GM21390 (cell line): Measurements from ENCODE around the gene ARMH1.

Source experiments
- ATAC-seq: cut with Tn5 transposase; IDR thresholded peaks from one replicate; pipeline ENCODE4 v1.9.1; 2021; ENCODE audit not compliant: unreplicated experiment

Gene ARMH1

DNA sequence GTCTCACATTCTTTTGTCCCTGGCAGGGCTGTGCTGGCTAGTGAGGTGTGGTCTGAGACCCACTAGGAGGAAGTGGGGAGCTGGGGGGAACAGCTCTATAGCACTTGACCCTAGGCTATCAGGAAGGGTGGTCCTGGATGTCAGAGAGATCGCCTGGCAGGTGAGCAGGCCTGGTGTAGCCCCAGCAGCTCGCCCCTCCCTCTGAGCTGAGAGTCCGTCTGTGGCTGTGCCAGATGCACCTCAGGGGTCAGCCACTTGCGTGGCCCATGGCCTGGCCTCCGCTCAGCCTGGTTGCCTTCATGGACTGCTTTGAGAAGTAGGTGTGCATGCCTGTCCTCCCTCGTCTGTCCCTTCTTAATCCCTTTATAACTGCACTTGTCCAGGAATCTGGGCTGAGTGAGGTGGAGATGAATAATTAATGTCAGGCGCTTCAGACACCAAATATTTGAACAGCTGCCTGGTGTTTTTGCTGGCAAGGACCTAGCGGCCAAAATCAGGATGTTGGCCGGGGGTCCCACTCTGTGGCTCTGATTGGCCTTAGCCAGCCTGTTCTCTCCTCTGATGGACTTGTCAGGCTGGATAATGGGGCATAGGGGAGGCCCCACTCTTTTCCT, 30.7 kb upstream of the ARMH1 start:
- ATAC-seq = no peak

DNA sequence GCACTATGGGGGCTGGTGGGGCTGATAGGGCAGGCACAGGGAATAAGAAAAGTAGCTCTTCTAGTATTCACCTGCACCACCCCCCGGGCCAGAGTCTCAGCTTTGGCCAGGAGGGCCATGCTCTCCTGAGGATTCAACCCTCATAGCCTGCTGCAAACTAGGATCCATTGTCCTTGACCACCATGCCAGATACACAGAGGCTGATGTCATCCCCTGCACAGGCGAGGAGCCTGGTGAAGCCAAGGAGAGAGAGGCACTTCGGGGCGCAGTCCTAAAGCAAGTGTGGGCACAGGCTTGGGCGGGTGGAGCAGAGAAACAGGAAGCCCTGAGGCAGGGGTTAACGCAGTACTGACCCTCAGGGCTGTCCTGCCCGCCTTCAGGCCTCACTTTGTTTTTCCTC, 29.7 kb upstream of the ARMH1 start:
- ATAC-seq = no peak

- ATAC-seq = no peak
Observed at GRCh38 chr1:44645476-44646244, 28.9 kb upstream of the ARMH1 start.

DNA sequence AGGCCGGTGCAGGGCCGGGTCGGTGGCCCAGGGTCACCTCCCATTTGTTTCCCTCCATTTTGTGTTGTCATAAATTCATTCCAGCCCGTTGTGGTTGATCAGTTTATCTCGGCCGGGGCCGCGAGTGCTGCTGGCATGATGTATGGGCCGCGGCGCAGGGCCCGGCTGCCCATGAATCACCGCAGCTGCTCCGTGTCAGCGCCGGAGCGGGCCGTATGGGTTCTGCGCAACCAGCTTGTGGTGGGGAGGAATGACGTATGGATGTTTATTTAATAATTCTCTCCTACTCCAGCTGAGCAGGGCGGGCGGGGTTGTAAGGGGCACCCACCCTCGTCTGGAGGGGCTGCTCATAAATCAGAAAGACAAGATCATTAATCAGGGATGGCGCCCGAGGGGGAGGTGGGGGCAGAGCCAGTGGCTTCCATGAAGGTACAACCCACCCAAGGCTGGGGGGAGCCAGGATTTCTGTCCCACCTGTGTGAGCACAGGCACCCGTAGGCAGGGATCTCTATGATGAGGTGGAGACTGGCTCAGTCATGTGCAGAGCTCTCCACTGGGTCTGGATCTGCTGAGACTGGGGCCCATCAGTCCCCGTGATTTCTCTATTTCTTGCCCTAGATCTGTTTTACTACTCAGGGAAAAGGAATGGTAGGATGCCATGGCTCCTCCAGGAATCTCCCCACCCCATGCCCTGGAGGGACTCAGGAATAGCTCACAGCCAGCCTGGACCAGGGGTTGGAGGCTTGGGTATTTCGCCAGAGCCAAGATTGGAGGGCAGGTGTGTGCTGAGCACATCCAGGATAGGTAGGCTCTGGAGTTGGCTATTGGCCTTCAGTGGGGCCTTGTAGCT, 28.0 kb upstream of the ARMH1 start:
- no peak for ATAC-seq

DNA sequence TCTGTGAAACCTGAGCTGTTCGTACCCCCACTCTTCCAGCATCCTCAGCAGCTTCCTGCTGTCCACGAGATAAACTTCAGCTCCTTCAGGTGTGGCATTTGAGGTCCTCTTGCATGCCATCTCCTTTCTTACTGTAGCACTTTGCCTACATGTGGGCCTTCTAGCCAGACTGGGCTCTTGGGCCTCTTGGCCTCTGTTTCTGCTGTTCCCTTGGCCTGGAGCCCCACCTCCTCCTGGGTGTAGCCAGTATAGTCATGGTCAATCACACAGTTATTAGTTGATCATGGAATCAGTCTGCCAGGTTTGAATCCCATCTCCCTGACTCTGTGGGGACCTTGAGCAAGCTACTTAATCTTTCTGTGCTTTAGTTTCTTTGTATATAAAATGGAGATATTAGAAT, 26.6 kb upstream of the ARMH1 start:
- no peak for ATAC-seq

- ATAC-seq = no peak
Observed at GRCh38 chr1:44648529-44649250, 25.8 kb upstream of the ARMH1 start.

DNA sequence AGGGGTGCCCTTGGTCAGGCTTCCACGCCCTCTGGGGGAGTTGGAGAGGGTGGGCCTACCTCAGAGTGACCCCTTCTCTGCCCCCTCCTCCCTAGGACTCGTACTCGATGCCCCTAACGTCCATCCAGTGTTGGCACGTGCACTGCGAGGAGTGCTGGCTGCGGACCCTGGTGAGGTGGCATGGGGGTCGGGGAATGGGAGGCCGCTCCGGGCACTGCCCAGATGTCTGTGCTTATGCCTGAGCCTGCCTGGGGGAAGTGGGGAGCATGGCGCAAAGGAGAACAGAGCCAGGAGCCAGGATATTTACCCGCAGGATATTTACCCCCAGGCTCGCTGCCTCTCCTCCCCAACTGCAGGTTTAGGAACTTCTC, 24.7 kb upstream of the ARMH1 start:
- no peak for ATAC-seq

- ATAC-seq = no peak
Observed at GRCh38 chr1:44650159-44650831, 24.2 kb upstream of the ARMH1 start.

DNA sequence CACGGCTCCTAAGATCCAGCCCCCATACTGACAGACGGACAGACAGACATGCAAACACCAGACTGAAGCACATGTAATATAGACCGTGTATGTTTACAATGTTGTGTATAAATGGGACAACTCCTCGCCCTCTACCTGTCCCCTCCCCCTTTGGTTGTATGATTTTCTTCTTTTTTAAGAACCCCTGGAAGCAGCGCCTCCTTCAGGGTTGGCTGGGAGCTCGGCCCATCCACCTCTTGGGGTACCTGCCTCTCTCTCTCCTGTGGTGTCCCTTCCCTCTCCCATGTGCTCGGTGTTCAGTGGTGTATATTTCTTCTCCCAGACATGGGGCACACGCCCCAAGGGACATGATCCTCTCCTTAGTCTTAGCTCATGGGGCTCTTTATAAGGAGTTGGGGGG, 23.4 kb upstream of the ARMH1 start:
- ATAC-seq = no peak

GRCh38 chr1:44652445-44653106, 21.9 kb upstream of the ARMH1 start:
- ATAC-seq = peak; percentile 69

DNA sequence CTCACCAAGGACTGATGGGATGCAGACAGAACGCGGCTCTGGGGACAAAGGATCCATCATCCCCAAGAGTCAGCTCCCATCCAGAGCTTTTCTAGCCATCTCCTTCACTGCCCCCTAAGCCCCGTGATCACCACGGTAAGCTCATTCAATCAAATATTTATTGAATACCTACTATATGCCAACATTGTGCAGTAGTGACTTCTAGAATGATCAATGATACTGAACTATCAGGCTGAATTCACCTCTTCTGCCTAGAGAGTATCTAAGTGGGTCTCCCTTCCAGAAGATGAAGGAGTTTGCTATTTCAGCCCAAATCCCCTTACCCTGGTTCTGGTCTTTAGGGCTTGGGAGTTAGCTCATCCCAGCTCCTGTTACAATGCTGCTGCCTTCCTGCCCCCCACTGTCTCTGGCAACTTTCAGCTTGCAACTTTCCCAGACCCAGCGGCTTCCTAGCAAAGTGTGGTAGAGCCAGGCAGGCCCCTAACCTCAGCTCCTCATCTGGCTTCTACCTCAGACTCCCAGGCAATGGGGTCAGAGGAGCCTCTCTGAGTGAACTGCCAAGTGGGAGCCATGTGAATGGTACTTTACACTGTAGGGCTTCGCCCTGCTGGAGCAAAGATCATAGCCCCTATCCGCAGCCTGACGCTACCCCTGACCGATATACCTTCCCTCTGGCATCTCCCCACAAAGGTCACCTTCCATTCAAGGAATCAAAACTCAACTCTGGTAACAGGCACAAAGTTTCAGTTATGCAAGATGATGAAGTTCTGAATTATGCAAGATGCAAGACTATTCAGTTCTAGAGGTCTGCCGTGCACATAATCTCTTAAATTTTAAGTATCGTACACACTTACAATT, 21.2 kb upstream of the ARMH1 start:
- ATAC-seq = no peak

DNA sequence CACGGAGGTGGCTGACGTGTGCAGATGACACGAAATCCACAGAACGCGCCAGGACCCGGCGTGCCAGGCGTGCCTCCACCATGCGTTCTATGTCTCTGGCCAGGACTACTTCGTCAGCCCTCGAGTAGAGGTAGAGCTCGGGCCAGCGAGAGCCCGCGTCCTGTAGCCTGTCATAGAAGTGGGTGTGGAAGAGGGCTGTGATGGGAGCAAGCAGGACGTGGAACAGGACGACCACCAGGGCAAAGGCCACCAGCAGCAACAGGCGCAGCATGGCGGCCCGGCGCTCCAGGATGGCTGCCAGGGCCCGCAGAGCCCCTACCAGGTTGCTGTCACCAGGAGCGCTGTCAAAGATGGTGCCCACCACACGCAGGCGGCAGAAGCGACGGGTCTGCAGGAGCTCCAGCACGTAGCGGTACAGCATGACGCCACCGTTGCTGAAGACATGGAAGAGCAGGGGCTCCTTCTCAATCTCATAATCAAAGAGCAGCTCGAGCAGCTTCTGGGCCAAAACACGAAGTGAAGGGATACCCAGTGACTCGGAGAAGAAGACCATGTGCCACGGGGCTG, 19.8 kb upstream of the ARMH1 start:
- ATAC-seq = no peak

DNA sequence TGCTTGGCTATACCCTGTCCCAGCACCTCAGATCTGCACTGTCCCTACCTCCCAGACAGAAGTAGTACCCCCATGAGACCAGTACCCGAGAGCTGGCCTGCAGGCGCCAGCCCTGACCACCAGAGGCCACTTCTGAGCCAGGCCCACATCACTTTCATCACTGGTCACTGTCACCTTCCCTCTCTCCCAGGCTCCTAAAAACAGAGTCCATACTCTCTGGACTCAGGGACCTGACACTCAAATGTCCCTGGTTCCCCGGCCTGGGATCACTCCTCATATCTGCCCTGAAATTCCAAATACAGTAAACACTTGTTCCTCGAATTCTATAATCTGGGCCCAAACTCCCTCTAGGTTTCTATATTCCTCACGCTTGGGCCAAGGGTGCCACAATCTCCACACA, 18.9 kb upstream of the ARMH1 start:
- ATAC-seq = no peak

GRCh38 chr1:44659566-44659965, 14.9 kb upstream of the ARMH1 start:
- ATAC-seq = no peak

DNA sequence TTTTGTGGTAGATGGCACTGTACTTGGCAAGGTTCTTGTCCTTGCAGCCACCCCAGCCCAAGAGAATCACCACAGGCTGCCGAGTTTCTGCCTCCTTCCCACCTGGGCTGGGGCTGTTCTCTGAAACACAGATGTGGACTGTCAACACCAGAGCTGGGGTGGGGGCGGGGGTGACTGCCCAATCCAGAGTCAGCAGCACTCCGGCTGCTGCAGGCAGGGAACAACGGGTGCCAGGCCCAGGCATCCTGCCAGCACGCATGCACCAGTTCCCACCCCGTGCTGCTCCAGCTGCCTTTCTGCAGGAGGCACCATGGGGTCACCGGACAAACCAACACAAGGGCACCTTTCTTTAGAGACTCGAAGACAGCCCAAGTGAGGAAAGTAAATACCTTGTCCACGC, 14.3 kb upstream of the ARMH1 start:
- ATAC-seq = no peak

- ATAC-seq = no peak
Observed at GRCh38 chr1:44661781-44662682, 12.5 kb upstream of the ARMH1 start.

DNA sequence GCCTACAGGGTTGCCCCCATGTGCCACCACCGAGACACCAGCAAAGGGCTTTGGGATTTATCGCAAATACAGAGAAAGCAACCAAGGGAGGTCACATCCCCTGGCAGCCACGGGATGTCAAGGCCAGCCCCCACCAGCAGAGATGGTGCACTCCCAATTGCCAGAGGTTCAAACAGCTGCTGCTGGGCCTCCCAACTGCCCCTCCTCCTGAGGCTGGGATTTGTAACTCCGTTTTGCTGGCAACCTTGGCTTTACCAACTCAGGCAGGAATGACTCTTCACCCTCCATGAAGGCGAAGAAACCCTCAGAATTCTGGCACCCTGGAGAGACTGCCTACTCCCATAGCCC, 11.9 kb upstream of the ARMH1 start:
- no peak for ATAC-seq

DNA sequence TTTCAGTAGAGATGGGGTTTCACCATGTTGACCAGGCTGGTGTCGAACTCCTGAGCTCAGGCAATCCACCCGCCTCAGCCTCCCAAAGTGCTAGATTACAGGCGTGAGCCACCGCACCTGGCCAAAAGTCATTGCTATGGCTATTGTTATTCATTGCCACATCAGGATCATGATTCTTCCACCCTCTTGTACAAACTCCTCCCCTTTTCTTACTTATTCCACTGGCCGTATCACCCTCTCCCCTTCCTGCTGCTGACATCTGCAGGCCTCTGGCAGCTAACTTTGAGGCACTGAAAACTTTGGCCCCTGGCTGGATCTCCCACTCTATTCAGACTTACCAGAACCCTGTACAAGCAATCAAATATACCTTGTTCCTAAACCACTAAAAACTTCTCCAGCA, 11.1 kb upstream of the ARMH1 start:
- ATAC-seq = no peak
